Neural cell (in vitro differentiated cells): Measurements from ENCODE around the gene RIMS4. TPM values are rescaled to one million over a fixed set of nuclear protein-coding genes. Genes with fewer than 3 reads are reported as not detected.

Experiments
- H2AFZ ChIP-seq: fragments of 200-600, 300-800 bp; sonication (generic), shearing (Covaris generic); 2 replicates; pipeline ENCODE4 v1.6.0; 2014; ENCODE audit warnings: low read depth, mild to moderate bottlenecking, antibody characterized with exemption, low read length, moderate library complexity
- H3F3A ChIP-seq: fragments of 200-600 bp; shearing (Covaris generic); 2 replicates; pipeline ENCODE4 v1.6.1; 2016; ENCODE audit warnings: mild to moderate bottlenecking, moderate library complexity, mixed read lengths, antibody characterized with exemption, low read length; ENCODE audit not compliant: insufficient read depth, poor library complexity, severe bottlenecking
- H3K27ac ChIP-seq: fragments of 200-600, 300-800 bp; sonication (generic), shearing (Covaris generic); 2 replicates; pipeline ENCODE4 v1.5.1; 2014; ENCODE audit warnings: mild to moderate bottlenecking, low read length, moderate library complexity
- H3K27me3 ChIP-seq: fragments of 300-800, 200-600 bp; sonication (generic), shearing (Covaris generic); 2 replicates; pipeline ENCODE4 v1.6.0; 2014; ENCODE audit warnings: mild to moderate bottlenecking, low read depth, low read length, moderate library complexity; ENCODE audit not compliant: insufficient read depth
- H3K36me3 ChIP-seq: fragments of 300-800, 200-600 bp; sonication (generic), shearing (Covaris generic); 2 replicates; pipeline ENCODE4 v1.5.1; 2014; ENCODE audit warnings: mild to moderate bottlenecking, antibody characterized with exemption, low read length, moderate library complexity; ENCODE audit not compliant: insufficient read depth
- H3K4me2 ChIP-seq: fragments of 300-800, 200-600 bp; sonication (generic), shearing (Covaris generic); 2 replicates; pipeline ENCODE4 v1.6.0; 2014; ENCODE audit warnings: mild to moderate bottlenecking, low read length
- H3K4me3 ChIP-seq: fragments of 300-800, 200-600 bp; sonication (generic), shearing (Covaris generic); 2 replicates; pipeline ENCODE4 v1.5.1; 2014; ENCODE audit warnings: mild to moderate bottlenecking, low read length, moderate library complexity
- H3K79me2 ChIP-seq: fragments of 200-600 bp; shearing (Covaris generic); replicated peaks from 2 replicates; pipeline ENCODE4 v1.6.0; 2014; ENCODE audit warnings: mild to moderate bottlenecking, low read length, moderate library complexity; ENCODE audit not compliant: insufficient read depth
- H3K9ac ChIP-seq: fragments of 300-800, 200-600 bp; sonication (generic), shearing (Covaris generic); 2 replicates; pipeline ENCODE4 v1.6.1; 2016; ENCODE audit warnings: mild to moderate bottlenecking, low read length, mixed read lengths
- H3K9me2 ChIP-seq: fragments of 200-600 bp; shearing (Covaris generic); 2 replicates; pipeline ENCODE4 v1.6.1; 2016; ENCODE audit warnings: mild to moderate bottlenecking, low read length, mixed read lengths; ENCODE audit not compliant: insufficient read depth
- H3K9me3 ChIP-seq: fragments of 200-600, 300-800 bp; sonication (generic), shearing (Covaris generic); 2 replicates; pipeline ENCODE4 v1.6.1; 2016; ENCODE audit warnings: mild to moderate bottlenecking, mixed run types, low read length, moderate library complexity, mixed read lengths
- H4K20me1 ChIP-seq: fragments of 200-600 bp; shearing (Covaris generic); 2 replicates; pipeline ENCODE4 v1.6.1; 2016; ENCODE audit warnings: mild to moderate bottlenecking, mixed run types; ENCODE audit not compliant: insufficient read depth
- CTCF ChIP-seq: fragments of 450-650 bp; IDR thresholded peaks from 2 replicates; pipeline ENCODE4 v1.5.1; 2014; ENCODE audit warnings: antibody characterized with exemption, mild to moderate bottlenecking, moderate library complexity; ENCODE audit not compliant: poor library complexity, severe bottlenecking
- EP300 ChIP-seq: fragments of 450-650 bp; conservative IDR thresholded peaks from 2 replicates; pipeline ENCODE4 v1.6.1; 2014; ENCODE audit warnings: antibody characterized with exemption, mild to moderate bottlenecking, moderate library complexity; ENCODE audit not compliant: poor library complexity, severe bottlenecking
- EZH2 ChIP-seq: fragments of 200-600, 300-800 bp; shearing (Covaris generic), sonication (generic); IDR thresholded peaks from 2 replicates; pipeline ENCODE4 v1.6.1; 2014; ENCODE audit warnings: antibody characterized with exemption, low read length, borderline replicate concordance, mild to moderate bottlenecking; ENCODE audit not compliant: insufficient read depth, poor library complexity, severe bottlenecking
- MXI1 ChIP-seq: fragments of 450-650 bp; conservative IDR thresholded peaks from 2 replicates; pipeline ENCODE4 v1.6.1; 2014; ENCODE audit warnings: antibody characterized with exemption, mild to moderate bottlenecking; ENCODE audit not compliant: poor library complexity, severe bottlenecking
- POLR2AphosphoS5 ChIP-seq: IDR thresholded peaks from 2 replicates; pipeline ENCODE4 v1.6.1; 2012
- RAD21 ChIP-seq: fragments of 450-650 bp; conservative IDR thresholded peaks from 2 replicates; pipeline ENCODE4 v1.6.1; 2014; ENCODE audit warnings: antibody characterized with exemption, mild to moderate bottlenecking, moderate library complexity
- REST ChIP-seq: IDR thresholded peaks from 2 replicates; pipeline ENCODE4 v1.6.1; 2012; ENCODE audit warnings: borderline replicate concordance
- SMC3 ChIP-seq: fragments of 450-650 bp; conservative IDR thresholded peaks from 2 replicates; pipeline ENCODE4 v1.6.1; 2014; ENCODE audit warnings: antibody characterized with exemption, mild to moderate bottlenecking, moderate library complexity; ENCODE audit not compliant: poor library complexity
- TAF1 ChIP-seq: IDR thresholded peaks from 2 replicates; pipeline ENCODE4 v1.6.1; 2012; ENCODE audit warnings: low read depth
- polyA plus RNA-seq: library from polyadenylated mRNA; depleted of rRNA; stranded (reverse); fragments of >200 nt; gene quantifications from 2 replicates; pipeline ENCODE4 v1.2.3, GENCODE V29; 2014

The RIMS4 gene
- polyA plus RNA-seq, 1 donor from 2014 or later: 40.6 TPM

GRCh38 chr20:44750081-44750805, 60.1 kb downstream of the RIMS4 start:
- Histone ChIP-seq H3K4me3 (no peak overlapping the region), H4K20me1 (no peaks in the 10 kb centered on the region), H3K9ac (no peak overlapping the region), H3K4me2 (no peak overlapping the region), H3K36me3 (no peaks in the 10 kb centered on the region), H3K9me3 (no peaks in the 10 kb centered on the region), H3K9me2 (no peaks in the 10 kb centered on the region), H3K27me3 (peaks cover 16% of the 10 kb centered on the region), H3K79me2 (no peaks in the 10 kb centered on the region), H3K27ac (no peak overlapping the region), H2AFZ (no peak overlapping the region), H3F3A (peaks cover 3% of the 10 kb centered on the region)
- TF ChIP-seq SMC3 (no peak), MXI1 (no peak), EP300 (no peak), POLR2AphosphoS5 (no peak), EZH2 (no peak), TAF1 (no peak), CTCF (no peak), RAD21 (no peak), REST (no peak)

- Histone ChIP-seq H3F3A (peaks cover 3% of the 10 kb centered on the region), H2AFZ (no peak overlapping the region), H3K9me3 (no peaks in the 10 kb centered on the region), H3K36me3 (no peaks in the 10 kb centered on the region), H4K20me1 (no peaks in the 10 kb centered on the region), H3K4me2 (no peak overlapping the region), H3K27me3 (peaks cover 24% of the 10 kb centered on the region), H3K79me2 (no peaks in the 10 kb centered on the region), H3K27ac (no peak overlapping the region), H3K9ac (no peak overlapping the region), H3K9me2 (no peaks in the 10 kb centered on the region), H3K4me3 (no peak overlapping the region)
- TF ChIP-seq REST (no peak), MXI1 (no peak)
Observed at GRCh38 chr20:44748005-44748370, 62.4 kb downstream of the RIMS4 start.
